DOHH2 (cell line): Measurements from ENCODE around the gene PPIB.

Experiments
- CTCF ChIP-seq: fragments of 200-600 bp; sonication (generic); IDR thresholded peaks from one replicate; pipeline ENCODE4 v1.5.1; 2014; ENCODE audit warnings: antibody characterized with exemption, mild to moderate bottlenecking, low read depth, low read length; ENCODE audit not compliant: poor library complexity, severe bottlenecking
- EZH2phosphoT487 ChIP-seq: fragments of 200-600 bp; sonication (generic); IDR thresholded peaks from 2 replicates; pipeline ENCODE4 v1.6.1; 2017; ENCODE audit warnings: borderline replicate concordance, mild to moderate bottlenecking, antibody characterized with exemption, low read length, moderate library complexity, mixed read lengths

DNA sequence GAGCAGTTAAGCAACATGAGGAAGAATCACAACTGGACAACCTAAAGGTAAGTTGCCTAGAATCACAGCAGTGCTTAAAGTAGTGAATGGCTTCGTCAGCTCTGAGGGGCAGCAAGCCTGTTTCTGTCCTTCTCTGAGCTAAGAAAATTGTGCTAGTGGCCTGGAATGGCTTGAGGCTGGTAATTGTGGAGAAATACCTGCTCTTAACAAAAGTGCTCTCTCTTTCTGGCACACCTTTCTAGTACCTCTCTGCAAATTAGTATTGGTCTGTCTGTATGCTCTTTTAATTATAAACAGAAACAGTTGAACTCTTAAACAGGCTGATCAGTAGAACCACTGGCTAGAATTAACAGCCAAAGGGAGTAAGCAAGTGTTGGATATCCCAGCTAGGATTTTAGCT is 55.5 kb downstream of the PPIB start:
- TF ChIP-seq CTCF (no peak), EZH2phosphoT487 (no peak)
